ENCODE results near the gene COL23A1.
"Not testable (repeated sequence)": the region's sequence is repeated elsewhere in the genome, so short reads cannot be mapped to it uniquely, and the experiment has no call there.

COL23A1 gene

DNA sequence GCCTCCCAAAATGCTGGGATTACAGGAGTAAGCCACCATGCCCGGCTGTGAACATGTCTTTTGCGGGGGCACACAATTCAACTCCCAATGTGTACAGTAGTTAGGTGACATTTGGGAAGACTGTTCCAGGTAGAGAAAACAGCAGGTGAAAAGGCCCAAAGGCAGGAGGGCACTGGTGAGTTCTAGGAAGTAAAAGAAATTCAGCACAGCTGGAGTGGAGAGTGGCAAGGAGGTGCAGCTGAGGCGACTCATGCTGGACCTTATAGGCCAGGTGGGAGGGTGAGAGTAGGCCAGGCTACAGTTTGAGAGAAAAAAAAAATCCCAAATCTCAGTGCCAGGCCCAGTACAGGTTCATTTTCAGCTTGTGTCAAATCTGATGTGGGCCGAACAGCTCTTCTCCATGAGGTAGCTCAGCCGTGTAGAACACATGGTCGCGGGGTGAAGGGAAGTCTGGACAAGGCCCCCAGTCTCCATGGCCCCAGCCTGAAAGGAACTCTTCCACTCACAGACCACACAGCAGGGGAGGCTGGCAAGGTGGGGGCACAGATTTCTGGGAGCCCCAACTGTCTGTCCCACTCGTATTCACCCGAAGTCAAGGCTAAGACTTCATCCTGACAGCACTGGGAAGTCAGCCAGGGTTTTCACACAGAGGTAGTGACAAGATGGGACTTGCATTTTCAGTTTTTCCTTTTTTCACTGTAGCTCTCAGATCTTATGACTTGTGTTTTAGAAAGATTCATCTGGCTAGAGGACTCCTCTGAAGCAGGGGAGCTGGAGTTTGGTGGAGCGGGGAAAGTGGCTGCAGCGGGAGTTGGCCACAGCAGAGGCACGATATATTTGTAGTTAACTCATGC is 390.4 kb downstream of the COL23A1 start:
- no peak for DNase-seq

DNA sequence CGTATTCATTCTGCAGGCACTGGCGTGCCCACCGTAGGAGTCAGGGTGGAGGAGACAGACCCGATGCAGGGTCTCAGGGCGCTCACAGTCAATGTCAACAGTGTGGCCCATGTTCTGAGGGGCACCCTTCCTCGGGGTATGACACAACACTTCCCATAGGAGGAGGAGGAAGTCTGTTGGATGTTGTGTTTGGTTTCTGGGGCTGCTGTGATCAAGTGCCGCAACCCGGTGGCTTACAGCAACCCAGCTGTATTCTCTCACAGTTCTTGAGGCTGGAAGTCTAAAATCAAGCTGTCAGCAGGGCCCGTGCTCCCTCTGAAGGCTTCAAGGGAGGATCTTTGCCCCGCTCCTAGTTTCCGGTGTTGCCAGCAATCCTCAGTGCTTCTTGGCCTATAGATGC is 391.5 kb downstream of the COL23A1 start:
- DNase-seq = no peak

DNA sequence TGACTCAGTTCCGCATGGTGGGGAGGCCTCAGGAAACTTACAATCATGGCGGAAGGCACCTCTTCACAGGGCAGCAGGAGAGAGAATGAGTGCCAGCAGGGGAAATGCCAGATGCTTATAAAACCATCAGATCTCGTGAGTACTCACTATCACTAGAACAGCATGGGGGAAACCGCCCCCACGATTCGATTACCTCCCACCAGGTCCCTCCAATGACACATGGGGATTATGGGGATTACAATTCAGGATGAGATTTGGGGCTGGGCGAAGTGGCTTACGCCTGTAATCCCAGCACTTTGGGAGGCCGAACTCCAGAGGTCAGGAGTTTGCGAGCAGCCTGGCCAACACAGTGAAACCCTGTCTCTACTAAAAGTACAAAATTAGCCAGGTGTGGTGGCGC is 392.0 kb downstream of the COL23A1 start:
- DNase-seq = not testable (repeated sequence)

DNA sequence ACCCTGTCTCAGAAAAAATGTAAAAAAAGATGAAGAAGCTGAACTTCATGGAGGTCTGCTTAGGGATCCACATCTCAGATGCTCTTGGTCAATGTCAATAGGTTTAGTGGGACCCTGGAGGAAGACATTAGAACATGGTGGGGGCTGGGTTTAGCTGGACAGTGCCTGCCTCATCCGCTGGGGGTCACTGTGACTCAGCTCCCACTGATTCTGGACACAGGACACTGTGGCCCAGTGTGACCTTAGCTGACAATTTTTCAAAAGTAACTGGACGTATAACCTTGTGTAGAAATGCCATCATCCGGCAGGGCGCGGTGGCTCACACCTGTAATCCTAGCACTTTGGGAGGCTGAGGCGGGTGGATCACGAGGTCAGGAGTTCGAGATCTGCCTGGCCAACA is 393.2 kb downstream of the COL23A1 start:
- no peak for DNase-seq

DNA sequence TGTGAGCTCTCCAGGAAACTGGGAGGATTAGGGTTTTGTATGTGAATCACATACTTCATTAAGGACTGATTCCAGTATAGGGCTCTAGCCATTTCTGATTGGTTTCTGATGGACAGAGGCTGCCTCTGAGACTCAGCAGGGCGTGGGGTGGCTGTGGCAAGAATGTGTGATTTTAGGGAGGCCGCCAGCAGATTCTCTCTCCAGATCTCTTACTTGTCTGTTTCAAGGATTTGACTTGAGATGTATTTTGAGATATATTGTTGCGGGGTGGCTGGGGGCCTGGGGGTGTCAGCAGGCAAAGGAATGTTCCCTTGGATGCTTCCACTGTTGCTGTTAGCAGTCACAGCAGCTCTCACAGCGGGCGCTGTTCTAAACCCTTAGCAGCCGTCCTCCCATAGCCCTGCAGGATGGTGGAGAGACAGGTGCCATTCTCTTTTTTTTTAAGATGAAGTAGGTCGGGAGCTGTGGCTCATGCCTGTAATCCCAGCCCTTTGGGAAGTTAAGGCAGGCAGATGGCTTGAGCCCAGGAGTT is 393.8 kb downstream of the COL23A1 start:
- DNase-seq = no peak

DNA sequence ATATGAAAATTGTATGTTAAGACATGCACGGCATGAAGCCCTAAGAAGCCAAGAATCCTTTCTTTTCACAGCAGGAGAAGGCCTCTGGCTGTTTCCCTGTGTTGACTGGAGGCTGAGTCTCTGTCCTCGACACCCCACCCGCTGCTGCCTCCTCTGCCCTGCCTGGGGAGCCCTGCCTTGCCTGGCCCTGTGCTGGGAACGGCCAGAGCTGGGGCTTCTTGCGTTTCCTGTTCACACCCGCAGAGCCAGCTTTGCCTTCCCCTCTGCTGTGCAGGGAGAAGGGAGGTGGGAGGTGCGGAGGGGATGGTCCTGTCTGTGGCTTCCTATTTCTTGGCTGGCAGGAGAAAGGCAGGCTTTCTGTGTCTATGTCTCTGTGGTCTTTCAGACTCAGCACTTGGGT is 396.2 kb downstream of the COL23A1 start:
- DNase-seq = no peak

DNA sequence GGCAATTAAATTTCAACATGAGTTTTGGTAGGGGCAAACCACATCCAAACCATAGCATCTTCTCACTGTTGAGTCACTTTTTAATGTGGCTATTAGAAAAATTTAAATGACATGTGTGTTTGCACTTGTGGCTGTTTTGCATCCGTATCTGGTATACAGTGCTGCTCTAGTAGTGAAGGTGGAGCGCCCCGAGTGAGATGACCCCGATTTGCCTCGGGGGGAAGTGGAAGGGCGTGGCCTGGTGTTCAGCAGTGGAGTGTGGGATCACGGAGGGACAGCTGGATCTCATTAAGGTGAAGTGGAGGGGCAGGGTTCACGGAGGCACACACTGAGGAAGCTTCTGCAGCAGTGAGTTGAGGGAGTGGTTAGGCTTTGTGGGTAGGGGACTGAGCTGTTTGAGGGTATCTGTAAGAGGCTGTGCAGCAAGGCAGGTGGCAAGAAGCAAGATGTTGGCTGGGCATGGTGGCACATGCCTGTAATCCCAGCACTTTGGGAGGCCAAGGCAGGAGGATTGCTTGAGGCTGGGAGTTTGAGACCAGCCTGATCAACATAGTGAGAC is 396.9 kb downstream of the COL23A1 start:
- DNase-seq = no peak

DNA sequence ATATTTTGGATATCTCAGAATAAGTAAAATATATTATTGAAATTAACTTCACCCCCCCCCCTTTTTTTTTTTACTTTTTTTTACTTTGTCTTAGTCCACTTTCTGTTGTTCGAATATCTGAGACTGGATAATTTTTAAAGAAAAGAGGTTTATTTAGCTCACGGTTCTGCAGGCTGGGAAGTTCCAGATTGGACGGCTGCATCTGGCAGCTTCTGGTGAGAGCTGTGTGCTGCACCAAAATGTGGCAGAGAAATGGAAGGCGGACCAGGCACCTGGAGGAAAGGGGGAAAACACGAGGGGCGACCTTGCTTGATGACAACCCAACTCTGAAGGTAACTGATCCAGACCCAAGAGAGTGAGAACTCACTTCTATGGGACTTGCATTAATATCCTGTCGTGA is 397.4 kb downstream of the COL23A1 start:
- no peak for DNase-seq

DNA sequence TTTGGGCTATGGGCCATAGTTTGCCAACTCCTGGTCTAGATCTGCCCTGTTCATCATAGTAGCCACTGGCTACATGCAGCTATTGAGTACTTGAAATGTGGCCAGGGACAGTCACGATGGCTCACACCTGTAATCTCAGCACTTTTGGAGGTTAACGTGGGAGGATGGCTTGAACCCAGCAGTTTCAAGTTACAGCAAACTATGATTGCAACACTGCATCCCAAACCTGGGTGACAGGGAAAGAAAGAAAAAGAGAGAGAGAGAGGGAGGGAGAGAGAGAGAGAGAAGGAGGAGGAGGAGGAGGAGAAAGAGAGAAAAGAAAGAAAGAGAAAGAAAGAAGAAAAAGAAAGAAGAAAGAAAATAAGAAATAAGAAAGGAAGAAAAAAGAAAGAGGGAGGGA is 397.9 kb downstream of the COL23A1 start:
- DNase-seq = no peak

DNA sequence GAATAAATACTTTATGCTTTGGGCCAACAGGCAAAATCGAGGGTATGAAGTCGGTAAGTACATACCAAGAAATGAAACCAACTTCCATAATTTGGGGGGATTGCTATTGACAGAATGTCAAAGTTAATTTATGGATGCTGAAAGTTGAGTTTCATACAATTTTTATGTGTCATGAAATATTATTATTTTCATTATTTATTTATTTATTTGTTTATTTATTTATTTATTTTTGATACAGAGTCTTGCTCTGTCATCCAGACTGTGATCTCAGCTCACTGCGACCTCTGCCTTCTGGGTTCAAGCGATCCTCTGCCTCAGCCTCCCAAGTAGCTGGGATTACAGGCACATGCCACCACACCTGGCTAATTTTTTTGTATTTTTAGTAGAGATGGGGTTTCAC is 398.5 kb downstream of the COL23A1 start:
- no peak for DNase-seq

DNA sequence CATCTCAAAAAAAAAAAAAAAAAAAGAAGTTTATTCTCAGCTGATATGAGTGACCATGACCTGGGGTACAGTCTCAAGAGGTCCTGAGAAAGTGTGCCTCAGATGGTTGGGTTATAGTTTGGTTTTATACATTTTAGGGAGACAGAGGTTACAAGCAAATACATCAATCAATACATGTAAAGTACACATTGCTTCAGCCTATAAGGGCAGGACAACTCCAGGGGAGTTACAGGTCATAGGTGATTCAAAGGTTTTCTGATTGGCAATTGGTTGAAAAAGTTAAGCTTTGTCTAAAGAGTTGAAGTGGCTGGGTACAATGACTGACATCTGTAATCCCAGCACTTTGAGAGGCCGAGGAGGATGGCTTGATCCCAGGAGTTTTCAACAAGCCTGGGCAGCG is 400.8 kb downstream of the COL23A1 start:
- no peak for DNase-seq
